HG03066 (cell line): Measurements from ENCODE around the gene ZNF687.
"Not testable (repeated sequence)": the region's sequence is repeated elsewhere in the genome, so short reads cannot be mapped to it uniquely, and the experiment has no call there.

Experiments used
- ATAC-seq: cut with Tn5 transposase; IDR thresholded peaks from one replicate; pipeline ENCODE4 v1.9.1; 2021; ENCODE audit warnings: low read depth; ENCODE audit not compliant: unreplicated experiment

The ZNF687 gene

GRCh38 chr1:151281969-151282882 lies at the start of gene ZNF687:
Gene ZNF687 (plus strand): TSS chr1:151282299. CDS start chr1:151286292, 3,993 bp downstream.
- peak; percentile 90 for ATAC-seq

- no peak for ATAC-seq
Observed at GRCh38 chr1:151235235-151235634, 46.9 kb upstream of the ZNF687 start.

DNA sequence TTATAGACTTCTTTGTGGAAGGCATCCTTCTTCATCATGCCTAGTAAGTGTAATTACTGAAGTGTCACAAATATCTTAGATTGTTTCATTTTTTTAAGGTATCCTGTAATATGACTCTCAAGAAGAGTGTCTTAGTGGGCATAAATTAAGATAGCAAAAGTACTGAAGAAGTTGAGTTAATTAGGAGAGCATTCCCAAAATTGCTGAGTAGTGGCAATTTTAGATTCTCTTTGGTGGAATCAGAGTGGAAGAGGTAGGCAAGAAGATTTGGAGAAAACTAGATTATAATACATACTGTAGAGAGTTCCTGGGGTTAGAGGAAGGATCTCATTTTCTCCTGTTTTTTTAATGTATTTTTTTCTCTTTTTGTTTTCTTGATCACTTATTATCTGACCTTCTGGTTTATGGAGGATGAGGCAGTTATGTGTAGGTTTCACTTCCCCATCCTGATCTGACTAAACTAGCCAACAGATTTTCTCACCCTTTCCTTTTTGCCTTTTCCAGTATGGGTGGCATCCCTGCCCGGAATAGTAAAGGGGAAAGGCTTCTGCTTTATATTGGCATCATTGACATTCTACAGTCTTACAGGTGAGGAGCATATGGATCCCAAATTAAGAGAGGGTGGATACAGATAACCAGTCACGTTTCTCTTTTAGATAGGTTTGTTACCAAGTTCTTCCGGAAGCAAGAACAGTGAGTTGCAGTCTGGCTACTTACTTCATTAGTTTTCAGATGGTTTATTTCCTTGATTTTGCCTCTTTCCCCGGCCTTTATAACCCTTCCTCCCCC lies 44.2 kb upstream of the ZNF687 start:
- no peak for ATAC-seq

DNA sequence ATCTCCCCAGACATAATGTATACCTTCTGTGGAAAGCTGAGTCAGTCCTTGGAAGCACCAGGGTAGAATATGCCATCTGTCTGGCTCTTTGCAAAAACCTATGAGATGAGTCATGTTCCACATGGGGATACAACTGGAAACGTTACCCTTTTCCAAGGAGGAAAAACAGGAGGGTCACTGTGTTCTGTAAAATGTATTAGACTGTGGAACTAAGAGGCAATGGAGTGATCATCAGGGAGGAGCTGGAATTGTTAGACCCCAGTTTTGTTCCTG lies 43.7 kb upstream of the ZNF687 start:
- no peak for ATAC-seq

DNA sequence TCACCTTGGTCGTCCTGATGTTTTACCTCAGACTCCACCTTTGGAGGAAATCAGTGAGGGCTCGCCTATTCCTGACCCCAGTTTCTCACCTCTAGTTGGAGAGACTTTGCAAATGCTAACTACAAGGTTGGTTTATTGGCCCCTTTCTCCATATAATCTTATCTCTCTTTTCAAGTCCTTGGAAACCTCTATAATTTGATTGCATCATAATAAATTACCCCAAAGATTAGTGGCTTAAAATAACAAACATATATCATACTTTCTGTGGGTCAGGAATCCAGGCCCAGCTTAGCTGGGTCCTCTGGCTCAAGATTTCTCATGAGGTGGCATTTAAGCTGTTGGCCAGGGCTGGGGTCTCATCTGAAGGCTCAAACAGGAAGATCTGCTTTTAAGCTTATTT lies 39.7 kb upstream of the ZNF687 start:
- no peak for ATAC-seq

- no peak for ATAC-seq
Observed at GRCh38 chr1:151243683-151244216, 38.3 kb upstream of the ZNF687 start.

DNA sequence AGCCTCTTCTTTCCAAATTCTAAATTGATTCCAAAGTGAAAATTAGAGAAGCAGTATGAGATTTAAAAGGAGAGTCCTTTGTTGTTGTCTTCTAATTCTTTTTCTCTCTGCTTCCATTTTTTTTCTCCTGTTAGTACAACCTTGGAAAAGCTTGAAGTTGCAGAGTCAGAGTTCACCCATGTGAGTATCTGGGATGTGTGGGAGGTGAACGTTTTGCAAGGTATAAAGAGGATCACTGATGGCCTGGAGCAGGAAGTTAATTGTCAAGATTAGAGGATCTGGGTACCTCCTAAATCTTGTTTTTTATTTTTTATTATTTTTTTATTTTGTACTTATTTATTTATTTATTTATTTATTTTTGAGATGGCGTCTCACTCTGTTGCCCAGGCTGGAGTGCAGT lies 35.3 kb upstream of the ZNF687 start:
- no peak for ATAC-seq

DNA sequence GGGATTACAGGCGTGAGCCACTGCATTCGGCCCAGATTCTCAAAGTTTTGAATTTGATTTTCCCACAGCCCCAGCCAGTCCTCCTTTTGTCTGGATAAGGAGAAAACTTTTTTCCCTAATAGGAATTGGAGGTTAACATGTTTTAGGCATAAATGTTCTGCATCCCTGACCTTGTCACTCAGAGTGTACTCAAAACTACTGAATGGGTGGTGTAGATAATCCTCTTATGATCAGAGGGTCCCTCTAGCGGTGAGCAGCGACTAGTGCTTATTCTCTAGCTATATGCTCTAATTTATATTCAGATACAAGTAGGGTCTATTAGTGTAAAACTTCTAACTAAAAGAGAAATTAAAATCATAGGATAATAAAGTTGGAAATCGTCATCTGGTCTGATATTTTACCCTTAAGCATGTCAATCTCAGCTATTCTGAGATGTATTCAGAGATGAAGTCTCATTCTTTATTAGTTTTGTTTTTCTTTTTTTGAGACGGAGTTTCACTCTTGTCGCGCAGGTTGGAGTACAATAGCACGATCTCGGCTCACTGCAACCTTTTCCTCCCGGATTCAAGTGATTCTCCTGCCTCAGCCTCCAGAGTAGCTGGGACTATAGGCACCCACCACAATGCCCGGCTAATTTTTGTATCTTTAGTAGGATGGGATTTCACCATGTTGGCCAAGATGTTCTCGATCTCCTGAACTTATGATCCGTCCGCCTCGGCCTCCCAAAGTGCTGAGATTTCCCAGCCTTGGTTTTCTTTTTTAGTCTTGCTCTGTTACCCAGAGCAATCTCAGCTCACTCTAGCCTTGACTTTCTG lies 30.2 kb upstream of the ZNF687 start:
- no peak for ATAC-seq

DNA sequence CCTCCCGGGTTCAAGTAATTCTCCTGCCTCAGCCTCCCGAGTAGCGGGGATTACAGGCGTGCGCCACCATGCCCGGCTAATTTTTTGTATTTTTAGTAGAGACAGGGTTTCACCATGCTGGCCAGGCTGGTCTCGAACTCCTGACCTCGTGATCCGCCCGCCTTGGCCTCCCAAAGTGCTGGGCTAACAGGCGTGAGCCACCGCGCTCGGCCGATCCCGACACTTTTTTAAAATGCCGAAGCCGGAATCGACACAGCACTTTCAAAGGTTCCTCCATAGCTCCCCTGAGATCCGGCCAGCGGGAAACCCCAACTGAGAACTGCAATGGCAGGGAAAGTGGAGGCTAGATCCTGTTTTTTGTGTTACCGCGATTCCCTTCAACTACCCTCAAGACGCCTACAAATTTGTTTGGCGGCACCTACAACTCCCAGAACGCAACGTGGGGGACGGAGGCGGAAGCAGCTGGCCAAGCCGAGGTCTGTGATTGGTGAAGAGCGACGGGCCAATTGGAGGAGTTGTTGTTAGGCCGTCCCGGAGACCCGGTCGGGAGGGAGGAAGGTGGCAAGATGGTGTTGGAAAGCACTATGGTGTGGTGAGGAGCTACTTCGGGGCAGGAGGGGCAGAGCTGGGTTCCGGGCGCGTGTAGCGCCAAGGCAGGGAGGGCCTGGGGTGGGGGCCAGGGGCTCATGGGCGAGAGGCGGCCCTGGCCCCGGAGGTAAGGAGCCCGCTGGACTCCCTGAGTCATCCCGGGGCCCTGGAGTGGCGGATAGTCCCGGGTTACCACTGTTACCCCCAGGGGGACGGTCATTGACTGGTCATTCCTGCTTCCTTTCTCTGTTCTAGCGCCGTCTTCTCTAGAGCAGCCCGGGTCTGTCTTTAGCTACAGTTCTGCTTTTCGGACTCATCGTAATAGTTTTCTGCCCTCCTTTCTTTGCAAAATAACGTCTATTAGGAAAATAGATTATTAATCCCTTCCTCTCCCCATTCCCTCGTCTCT lies 27.6 kb upstream of the ZNF687 start, which contains the start of gene PSMD4:
TSS of gene PSMD4 (plus strand) at position 518 of the 997 bp plus-strand sequence. CDS start at position 567, 49 bp downstream.
- ATAC-seq = peak; percentile 88

GRCh38 chr1:151255381-151255780 lies 26.7 kb upstream of the ZNF687 start:
- no peak for ATAC-seq

- no peak for ATAC-seq
Observed at GRCh38 chr1:151259351-151259750, 22.7 kb upstream of the ZNF687 start.

GRCh38 chr1:151265446-151266236 lies 16.5 kb upstream of the ZNF687 start:
- no peak for ATAC-seq

GRCh38 chr1:151266315-151266714 lies 15.8 kb upstream of the ZNF687 start:
- ATAC-seq = no peak

GRCh38 chr1:151266821-151267220 lies 15.3 kb upstream of the ZNF687 start:
- no peak for ATAC-seq

DNA sequence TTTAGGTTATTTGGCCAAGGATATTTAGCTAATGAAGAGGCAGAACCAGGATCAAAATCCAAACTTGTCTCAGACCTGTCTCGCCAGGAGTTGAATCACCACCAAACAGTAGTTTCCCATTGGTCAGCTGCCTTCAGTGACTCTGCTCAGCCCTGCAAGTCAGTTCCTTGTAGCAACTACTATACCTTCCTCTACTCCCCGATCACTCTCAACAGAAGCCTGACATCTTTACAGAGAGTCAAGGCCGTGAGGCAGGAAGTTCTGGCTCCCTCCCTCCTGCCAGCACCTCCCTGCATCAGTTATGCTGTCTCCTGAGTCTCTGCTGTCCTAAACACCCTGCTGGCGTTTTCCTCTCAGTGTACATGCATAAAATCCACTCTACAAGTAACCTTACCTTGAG lies 14.3 kb upstream of the ZNF687 start:
- no peak for ATAC-seq

DNA sequence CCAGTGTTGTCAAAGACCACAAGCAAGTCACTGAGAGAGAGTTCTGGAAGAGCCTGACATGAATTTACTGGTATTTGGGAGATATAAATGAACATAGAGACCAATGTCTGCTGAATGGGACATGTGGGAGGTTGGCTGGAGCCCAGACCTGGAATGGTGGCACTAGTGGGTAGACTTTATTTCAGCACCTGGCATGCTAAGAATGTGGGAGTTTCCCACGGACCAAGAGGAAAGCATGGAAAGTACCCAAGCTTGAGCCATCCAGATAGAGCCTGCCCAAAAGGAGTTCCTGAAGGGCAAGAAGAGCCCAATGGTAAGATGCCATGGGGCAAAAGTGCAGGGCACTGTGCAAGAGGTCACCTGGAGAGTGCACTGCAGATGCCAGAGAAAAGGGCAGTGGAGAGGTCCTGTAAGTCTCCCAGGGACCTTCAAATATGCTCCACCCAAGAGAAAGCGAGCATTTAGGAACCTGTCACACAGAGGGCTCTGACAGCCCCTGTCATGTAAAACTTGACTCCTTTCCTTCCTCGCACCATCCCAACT lies 8.1 kb upstream of the ZNF687 start:
- ATAC-seq = no peak

DNA sequence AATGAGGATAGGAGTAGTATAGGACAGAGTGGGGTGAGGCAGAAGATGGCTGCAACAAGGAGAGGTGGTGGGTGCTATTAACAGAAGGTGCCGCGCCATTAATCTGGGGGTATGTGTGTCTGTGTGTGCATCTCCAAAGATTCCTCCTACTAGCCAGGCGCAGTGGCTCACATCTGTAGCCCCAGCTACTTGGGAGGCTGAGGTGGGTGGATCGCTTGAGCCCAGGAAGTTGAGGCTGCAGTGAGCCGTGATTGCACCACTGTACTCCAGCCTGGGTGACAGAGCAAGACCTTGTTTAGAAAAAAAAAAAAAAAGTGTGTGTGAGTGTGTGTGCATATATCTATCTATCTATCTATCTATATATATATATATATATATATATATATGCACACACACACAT lies 6.8 kb upstream of the ZNF687 start:
- ATAC-seq = not testable (repeated sequence)

GRCh38 chr1:151277249-151277648 lies 4.8 kb upstream of the ZNF687 start:
- ATAC-seq = no peak
